MCF 10A (cell line): Measurements from ENCODE around the gene NEK6. TPM values are rescaled to one million over a fixed set of nuclear protein-coding genes. Genes with fewer than 3 reads are reported as not detected.
A peak's percentile ranks its signal among the peaks of the same experiment; 100 is the strongest.

Source experiments
- BruUV-seq: library from RNA; stranded (reverse); fragments of 400-500 nt; replicated peaks from 2 replicates; lab custom pipeline; 2021; lab: Mats Ljungman, UMichigan
- CTCF ChIA-PET: fragments of 300-600 bp; sonication (Branson Sonifier 250); formaldehyde crosslinking; extraction: SDS; loops from one replicate; lab custom pipeline; 2021; ENCODE audit warnings: antibody characterized with exemption, inconsistent platforms; lab: Yijun Ruan, JAX
- POLR2A ChIA-PET: fragments of 300-600, 350-650 bp; sonication (Branson Sonifier 250); formaldehyde crosslinking; extraction: SDS; loops from one replicate; lab custom pipeline; 2020; ENCODE audit warnings: antibody characterized with exemption, inconsistent platforms; lab: Yijun Ruan, JAX
- DNase-seq: peaks from one replicate; pipeline ENCODE4 v3.0.0-alpha.2; 2018; ENCODE audit not compliant: unreplicated experiment
- H3K27ac Mint-ChIP-seq: one replicate; pipeline ENCODE4 v1.8.0; 2022; ENCODE audit warnings: mild to moderate bottlenecking, low read depth, mixed read lengths; ENCODE audit not compliant: unreplicated experiment
- H3K27me3 Mint-ChIP-seq: one replicate; pipeline ENCODE4 v1.8.0; 2022; ENCODE audit warnings: mixed read lengths; ENCODE audit not compliant: insufficient read depth, unreplicated experiment
- H3K36me3 Mint-ChIP-seq: one replicate; pipeline ENCODE4 v1.8.0; 2022; ENCODE audit warnings: mild to moderate bottlenecking, moderate library complexity, mixed read lengths; ENCODE audit not compliant: insufficient read depth, unreplicated experiment
- H3K4me1 Mint-ChIP-seq: one replicate; pipeline ENCODE4 v1.8.0; 2022; ENCODE audit warnings: mixed read lengths; ENCODE audit not compliant: insufficient read depth, unreplicated experiment
- H3K4me3 Mint-ChIP-seq: one replicate; pipeline ENCODE4 v1.8.0; 2022; ENCODE audit warnings: mild to moderate bottlenecking, moderate library complexity, mixed read lengths; ENCODE audit not compliant: unreplicated experiment
- H3K9me3 Mint-ChIP-seq: one replicate; pipeline ENCODE4 v1.8.0; 2022; ENCODE audit warnings: mixed read lengths; ENCODE audit not compliant: unreplicated experiment
- CTCF ChIP-seq: fragments of 200-600 bp; IDR thresholded peaks from one replicate; pipeline ENCODE4 v1.8.0; 2022; ENCODE audit warnings: antibody characterized with exemption, mild to moderate bottlenecking; ENCODE audit not compliant: unreplicated experiment
- intact Hi-C: fragments of 100-400 bp; cut with micrococcal nuclease; formaldehyde crosslinking; loops from 2 replicates; pipeline ENCODE4 v1.14.1; 2022
- total RNA-seq: library from RNA; stranded (reverse); gene quantifications from 2 replicates; pipeline ENCODE4 v1.2.3, GENCODE V29; 2022

The NEK6 gene
- total RNA-seq, 1 experiment from 2014 or later: 27.5 TPM

GRCh38 chr9:124356745-124357390 lies 99.1 kb downstream of the NEK6 start:
- no peak for DNase-seq
- ChIA-PET CTCF (interaction anchor here (0.6 kb wide), 1 partner anchor 26 kb away, joined by 3 read pairs; no protein-coding TSS in a partner anchor), POLR2A (no interaction called here)
- H3K4me1 Mint-ChIP-seq: peaks cover 11% of the 10 kb centered on the region
- BruUV-seq: no TSS peak
- no peaks in the 10 kb centered on the region for H3K27me3 Mint-ChIP-seq
- intact Hi-C loops: no loop called here
- peaks cover 48% of the 10 kb centered on the region for H3K36me3 Mint-ChIP-seq
- H3K4me3 Mint-ChIP-seq: no peak overlapping the region
- H3K9me3 Mint-ChIP-seq: no peaks in the 10 kb centered on the region
- no peak for TF ChIP-seq CTCF
- H3K27ac Mint-ChIP-seq: no peak overlapping the region

- intact Hi-C loops: no loop called here
- CTCF ChIA-PET: no interaction called here
- POLR2A ChIA-PET: no interaction called here
These were observed 100.1 kb downstream of the NEK6 start for GRCh38 chr9:124357721-124358361.

GRCh38 chr9:124358631-124359030 lies 100.9 kb downstream of the NEK6 start:
- ChIA-PET POLR2A (no interaction called here), CTCF (interaction anchor here (0.6 kb wide), 1 partner anchor 524 kb away, joined by 3 read pairs; no protein-coding TSS in a partner anchor)
- no peak overlapping the region for H3K4me3 Mint-ChIP-seq
- no TSS peak for BruUV-seq
- peaks cover 42% of the 10 kb centered on the region for H3K36me3 Mint-ChIP-seq
- H3K27me3 Mint-ChIP-seq: no peaks in the 10 kb centered on the region
- intact Hi-C loops: no loop called here
- H3K27ac Mint-ChIP-seq: peak overlapping the region; percentile 28
- H3K9me3 Mint-ChIP-seq: no peaks in the 10 kb centered on the region
- peaks cover 11% of the 10 kb centered on the region for H3K4me1 Mint-ChIP-seq
- DNase-seq: no peak
- no peak for TF ChIP-seq CTCF

More at GRCh38 chr9:124357721-124358361, 100.1 kb downstream of the NEK6 start:
- Mint-ChIP-seq H3K9me3 (no peaks in the 10 kb centered on the region), H3K36me3 (peaks cover 43% of the 10 kb centered on the region), H3K27ac (peak overlapping the region; percentile 65), H3K27me3 (no peaks in the 10 kb centered on the region), H3K4me1 (peaks cover 11% of the 10 kb centered on the region), H3K4me3 (no peak overlapping the region)
- BruUV-seq: no TSS peak
- no peak for TF ChIP-seq CTCF
- DNase-seq: no peak

- intact Hi-C loops: no loop called here
- Mint-ChIP-seq H3K4me3 (no peak overlapping the region), H3K36me3 (peaks cover 40% of the 10 kb centered on the region), H3K27me3 (no peaks in the 10 kb centered on the region), H3K27ac (no peak overlapping the region), H3K9me3 (no peaks in the 10 kb centered on the region), H3K4me1 (peaks cover 11% of the 10 kb centered on the region)
- ChIA-PET POLR2A (no interaction called here), CTCF (no interaction called here)
- no TSS peak for BruUV-seq
- TF ChIP-seq CTCF: no peak
- no peak for DNase-seq
These were observed 101.7 kb downstream of the NEK6 start for GRCh38 chr9:124359426-124359825.
